Gastroesophageal sphincter (tissue), 3 donors: ENCODE results near the gene KIRREL3.

Experiments used
- EP300 ChIP-seq: sonication (generic); formaldehyde crosslinking; IDR thresholded peaks from one replicate; pipeline ENCODE4 v1.6.1; 2017; ENCODE audit warnings: antibody characterized with exemption, mild to moderate bottlenecking
- POLR2A ChIP-seq, 2 donors: fragments of 450-650 bp; IDR thresholded peaks; one replicate each; pipeline ENCODE4 v1.6.1; 2017; ENCODE audit warnings: antibody characterized with exemption in 2 of 2, mild to moderate bottlenecking in 2 of 2, moderate library complexity in 1 of 2
- TF ChIP-seq, protein P1 (sequence below), 4 experiments: fragments of 200-600 bp in 2 of 4; fragments of 450-650 bp in 2 of 4; sonication (generic) in 1 of 4; IDR thresholded peaks; one replicate each; pipeline ENCODE4 v1.5.1; 2017 to 2019; ENCODE audit warnings: antibody characterized with exemption in 4 of 4, mild to moderate bottlenecking in 2 of 4, moderate library complexity in 2 of 4

DNA sequence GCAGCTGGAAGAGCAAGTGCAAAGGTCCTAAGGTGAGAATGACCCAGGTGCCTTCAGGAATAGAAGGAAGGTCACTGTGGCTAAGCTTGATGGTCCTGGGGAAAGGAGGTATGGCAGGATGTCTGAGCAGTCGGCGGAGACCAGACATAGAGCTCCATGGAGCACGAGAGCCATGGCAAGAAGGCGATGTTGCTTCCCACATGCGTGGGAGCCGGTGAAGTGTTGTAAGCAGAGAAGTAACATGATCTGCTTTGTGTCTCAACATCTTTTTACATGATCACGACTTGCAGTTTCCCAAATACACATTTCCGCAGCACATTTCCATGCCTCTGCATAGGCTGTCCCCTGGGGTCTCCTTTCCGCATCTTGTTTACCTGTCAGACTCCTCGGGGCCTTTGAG is 231.9 kb downstream of the KIRREL3 start:
- TF ChIP-seq, protein P1, sequence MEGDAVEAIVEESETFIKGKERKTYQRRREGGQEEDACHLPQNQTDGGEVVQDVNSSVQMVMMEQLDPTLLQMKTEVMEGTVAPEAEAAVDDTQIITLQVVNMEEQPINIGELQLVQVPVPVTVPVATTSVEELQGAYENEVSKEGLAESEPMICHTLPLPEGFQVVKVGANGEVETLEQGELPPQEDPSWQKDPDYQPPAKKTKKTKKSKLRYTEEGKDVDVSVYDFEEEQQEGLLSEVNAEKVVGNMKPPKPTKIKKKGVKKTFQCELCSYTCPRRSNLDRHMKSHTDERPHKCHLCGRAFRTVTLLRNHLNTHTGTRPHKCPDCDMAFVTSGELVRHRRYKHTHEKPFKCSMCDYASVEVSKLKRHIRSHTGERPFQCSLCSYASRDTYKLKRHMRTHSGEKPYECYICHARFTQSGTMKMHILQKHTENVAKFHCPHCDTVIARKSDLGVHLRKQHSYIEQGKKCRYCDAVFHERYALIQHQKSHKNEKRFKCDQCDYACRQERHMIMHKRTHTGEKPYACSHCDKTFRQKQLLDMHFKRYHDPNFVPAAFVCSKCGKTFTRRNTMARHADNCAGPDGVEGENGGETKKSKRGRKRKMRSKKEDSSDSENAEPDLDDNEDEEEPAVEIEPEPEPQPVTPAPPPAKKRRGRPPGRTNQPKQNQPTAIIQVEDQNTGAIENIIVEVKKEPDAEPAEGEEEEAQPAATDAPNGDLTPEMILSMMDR (IDR thresholded peaks at IDR 0.05), result no peak
- TF ChIP-seq POLR2A (IDR thresholded peaks at IDR 0.05) (no peak), EP300 (no peak)
